Right hindlimb (tissue), 1 donor: ENCODE results near the gene MYBPC1.
"Not testable (repeated sequence)": the region's sequence is repeated elsewhere in the genome, so short reads cannot be mapped to it uniquely, and the experiment has no call there.

Experiments
- DNase-seq: peaks from one replicate; pipeline ENCODE4 v3.0.0-alpha.2; 2018

Gene MYBPC1

GRCh38 chr12:101594700-101595099 is at the start of gene MYBPC1:
Gene MYBPC1 (plus strand): TSS chr12:101594971. CDS start chr12:101595071, 100 bp downstream.
- peak; percentile 36 for DNase-seq

GRCh38 chr12:101551362-101552114 is 43.2 kb upstream of the MYBPC1 start:
- no peak for DNase-seq

GRCh38 chr12:101552277-101552676 is 42.5 kb upstream of the MYBPC1 start:
- DNase-seq = peak; percentile 67

- no peak for DNase-seq
These were observed 37.7 kb upstream of the MYBPC1 start for GRCh38 chr12:101557094-101557493.

- DNase-seq = not testable (repeated sequence)
These were observed 36.0 kb upstream of the MYBPC1 start for GRCh38 chr12:101558726-101559125.

GRCh38 chr12:101563212-101563611 is 31.6 kb upstream of the MYBPC1 start:
- no peak for DNase-seq

- DNase-seq = no peak
These were observed 29.9 kb upstream of the MYBPC1 start for GRCh38 chr12:101564912-101565311.

- no peak for DNase-seq
These were observed 28.5 kb upstream of the MYBPC1 start for GRCh38 chr12:101566318-101566717.

GRCh38 chr12:101567918-101568317 is 26.9 kb upstream of the MYBPC1 start:
- no peak for DNase-seq

GRCh38 chr12:101570047-101570446 is 24.7 kb upstream of the MYBPC1 start:
- DNase-seq = peak; percentile 41

- DNase-seq = no peak
These were observed 23.7 kb upstream of the MYBPC1 start for GRCh38 chr12:101571105-101571504.

- no peak for DNase-seq
These were observed 21.0 kb upstream of the MYBPC1 start for GRCh38 chr12:101573743-101574142.

GRCh38 chr12:101578417-101578816 is 16.4 kb upstream of the MYBPC1 start:
- no peak for DNase-seq

- peak; percentile 48 for DNase-seq
These were observed 13.6 kb upstream of the MYBPC1 start for GRCh38 chr12:101581190-101581589.

- DNase-seq = no peak
These were observed 11.8 kb upstream of the MYBPC1 start for GRCh38 chr12:101582937-101583336.

GRCh38 chr12:101590383-101590782 is 4.4 kb upstream of the MYBPC1 start:
- DNase-seq = no peak

- DNase-seq = no peak
These were observed 3.0 kb upstream of the MYBPC1 start for GRCh38 chr12:101591781-101592180.

GRCh38 chr12:101592448-101592847 is 2.3 kb upstream of the MYBPC1 start:
- DNase-seq = no peak

- DNase-seq = peak; percentile 40
These were observed 1.9 kb upstream of the MYBPC1 start for GRCh38 chr12:101592921-101593320.

GRCh38 chr12:101596172-101596571 is 1.4 kb downstream of the MYBPC1 start:
- DNase-seq = no peak

GRCh38 chr12:101597164-101597563 is 2.4 kb downstream of the MYBPC1 start:
- no peak for DNase-seq

- DNase-seq = no peak
These were observed 3.7 kb downstream of the MYBPC1 start for GRCh38 chr12:101598483-101598882.

GRCh38 chr12:101599311-101599710 is 4.5 kb downstream of the MYBPC1 start:
- DNase-seq = no peak

GRCh38 chr12:101599771-101600484 is 5.2 kb downstream of the MYBPC1 start:
- DNase-seq = no peak
